Activated CD4-positive, alpha-beta T cell treated with anti-CD3 and anti-CD28 coated beads, Interleukin-2, amount 10 ng/mL, durations not matched to agents 24 days and 14 days (primary cell): ENCODE results near the gene NUMBL. TPM values are rescaled to one million over a fixed set of nuclear protein-coding genes. Genes with fewer than 3 reads are reported as not detected.

Experiments
- DNase-seq: peaks from one replicate; pipeline ENCODE4 v3.0.0; 2022
- H3K27ac Mint-ChIP-seq: one replicate; pipeline ENCODE4 v1.8.0; 2022; ENCODE audit warnings: mild to moderate bottlenecking, mixed read lengths
- H3K27me3 Mint-ChIP-seq: one replicate; pipeline ENCODE4 v1.8.0; 2022; ENCODE audit warnings: mixed read lengths
- H3K36me3 Mint-ChIP-seq: one replicate; pipeline ENCODE4 v1.8.0; 2022; ENCODE audit warnings: low read depth, mild to moderate bottlenecking, mixed read lengths
- H3K4me1 Mint-ChIP-seq: one replicate; pipeline ENCODE4 v1.8.0; 2021; ENCODE audit warnings: mixed read lengths
- H3K4me3 Mint-ChIP-seq: one replicate; pipeline ENCODE4 v1.8.0; 2022; ENCODE audit warnings: mild to moderate bottlenecking, moderate library complexity, mixed read lengths
- H3K9me3 Mint-ChIP-seq: one replicate; pipeline ENCODE4 v1.8.0; 2021; ENCODE audit warnings: mixed read lengths
- intact Hi-C: fragments of 100-400 bp; cut with micrococcal nuclease; formaldehyde crosslinking; loops from one replicate; pipeline ENCODE4 v1.15.1; 2023
- total RNA-seq: library from RNA; stranded (reverse); gene quantifications from 2 replicates; pipeline ENCODE4 v1.2.3, GENCODE V29; 2022

The NUMBL gene
- total RNA-seq, 1 donor from 2014 or later, result 18.9 TPM

GRCh38 chr19:40690693-40691420 lies 406 bp upstream of the NUMBL start:
- H3K9me3 Mint-ChIP-seq, result no peaks in the 10 kb centered on the region
- no peaks in the 10 kb centered on the region for H3K27me3 Mint-ChIP-seq
- DNase-seq, result peak; percentile 95
- intact Hi-C loops, result loop anchor here (1.0 kb wide), 3 partner anchors 24 to 60 kb away; partner anchors contain the start of gene SNRPA
- peak overlapping the region; percentile 91 for H3K4me3 Mint-ChIP-seq
- H3K27ac Mint-ChIP-seq, result peak overlapping the region; percentile 94
- H3K4me1 Mint-ChIP-seq, result peaks cover 4% of the 10 kb centered on the region
- H3K36me3 Mint-ChIP-seq, result peaks cover 11% of the 10 kb centered on the region

- no peaks in the 10 kb centered on the region for H3K27me3 Mint-ChIP-seq
- intact Hi-C loops, result loop anchor here (1.0 kb wide), 1 partner anchor 26 kb away; no protein-coding TSS in a partner anchor
- peaks cover 21% of the 10 kb centered on the region for H3K36me3 Mint-ChIP-seq
- peak overlapping the region; percentile 56 for H3K4me3 Mint-ChIP-seq
- H3K4me1 Mint-ChIP-seq, result peaks cover 4% of the 10 kb centered on the region
- H3K27ac Mint-ChIP-seq, result no peak overlapping the region
- H3K9me3 Mint-ChIP-seq, result no peaks in the 10 kb centered on the region
- DNase-seq, result no peak
Observed at GRCh38 chr19:40689339-40690049, 957 bp downstream of the NUMBL start.

GRCh38 chr19:40688987-40689338 lies 1.5 kb downstream of the NUMBL start:
- no peak for DNase-seq
- Mint-ChIP-seq H3K36me3 (peaks cover 21% of the 10 kb centered on the region), H3K4me3 (no peak overlapping the region), H3K27ac (no peak overlapping the region), H3K4me1 (peaks cover 4% of the 10 kb centered on the region), H3K9me3 (no peaks in the 10 kb centered on the region), H3K27me3 (no peaks in the 10 kb centered on the region)
- intact Hi-C loops, result no loop called here

- Mint-ChIP-seq H3K9me3 (no peaks in the 10 kb centered on the region), H3K27me3 (no peaks in the 10 kb centered on the region), H3K4me3 (no peak overlapping the region), H3K4me1 (peaks cover 4% of the 10 kb centered on the region), H3K27ac (no peak overlapping the region), H3K36me3 (peaks cover 21% of the 10 kb centered on the region)
- intact Hi-C loops, result no loop called here
- no peak for DNase-seq
Observed at GRCh38 chr19:40688309-40688708, 2.1 kb downstream of the NUMBL start.

GRCh38 chr19:40687525-40688016 lies 2.9 kb downstream of the NUMBL start:
- intact Hi-C loops, result no loop called here
- Mint-ChIP-seq H3K9me3 (no peaks in the 10 kb centered on the region), H3K4me3 (no peak overlapping the region), H3K27ac (no peak overlapping the region), H3K4me1 (peaks cover 4% of the 10 kb centered on the region), H3K27me3 (no peaks in the 10 kb centered on the region), H3K36me3 (peaks cover 23% of the 10 kb centered on the region)
- no peak for DNase-seq

- Mint-ChIP-seq H3K27ac (no peak overlapping the region), H3K4me1 (peaks cover 2% of the 10 kb centered on the region), H3K36me3 (peaks cover 20% of the 10 kb centered on the region), H3K27me3 (no peaks in the 10 kb centered on the region), H3K9me3 (no peaks in the 10 kb centered on the region), H3K4me3 (no peak overlapping the region)
- intact Hi-C loops, result no loop called here
- no peak for DNase-seq
Observed at GRCh38 chr19:40686882-40687524, 3.4 kb downstream of the NUMBL start.

GRCh38 chr19:40685563-40685962 lies 4.9 kb downstream of the NUMBL start:
- H3K4me3 Mint-ChIP-seq, result no peak overlapping the region
- H3K9me3 Mint-ChIP-seq, result no peaks in the 10 kb centered on the region
- intact Hi-C loops, result no loop called here
- H3K4me1 Mint-ChIP-seq, result no peaks in the 10 kb centered on the region
- H3K27me3 Mint-ChIP-seq, result no peaks in the 10 kb centered on the region
- peaks cover 26% of the 10 kb centered on the region for H3K36me3 Mint-ChIP-seq
- DNase-seq, result no peak
- H3K27ac Mint-ChIP-seq, result no peak overlapping the region

- Mint-ChIP-seq H3K4me1 (no peaks in the 10 kb centered on the region), H3K9me3 (no peaks in the 10 kb centered on the region), H3K4me3 (no peak overlapping the region), H3K36me3 (peaks cover 26% of the 10 kb centered on the region), H3K27ac (no peak overlapping the region), H3K27me3 (no peaks in the 10 kb centered on the region)
- intact Hi-C loops, result no loop called here
- no peak for DNase-seq
Observed at GRCh38 chr19:40685016-40685526, 5.4 kb downstream of the NUMBL start.

- DNase-seq, result no peak
- no peaks in the 10 kb centered on the region for H3K9me3 Mint-ChIP-seq
- intact Hi-C loops, result no loop called here
- H3K36me3 Mint-ChIP-seq, result peaks cover 29% of the 10 kb centered on the region
- no peaks in the 10 kb centered on the region for H3K27me3 Mint-ChIP-seq
- H3K4me1 Mint-ChIP-seq, result no peaks in the 10 kb centered on the region
- no peak overlapping the region for H3K4me3 Mint-ChIP-seq
- no peak overlapping the region for H3K27ac Mint-ChIP-seq
Observed at GRCh38 chr19:40684280-40684679, 6.2 kb downstream of the NUMBL start.

- H3K4me3 Mint-ChIP-seq, result no peak overlapping the region
Observed at GRCh38 chr19:40683437-40683836, 7.0 kb downstream of the NUMBL start.

GRCh38 chr19:40682431-40682964 lies 8.0 kb downstream of the NUMBL start:
- Mint-ChIP-seq H3K9me3 (no peaks in the 10 kb centered on the region), H3K27me3 (no peaks in the 10 kb centered on the region), H3K36me3 (peaks cover 32% of the 10 kb centered on the region), H3K4me3 (no peak overlapping the region), H3K27ac (no peak overlapping the region), H3K4me1 (no peaks in the 10 kb centered on the region)
- intact Hi-C loops, result no loop called here
- no peak for DNase-seq

More at GRCh38 chr19:40683437-40683836, 7.0 kb downstream of the NUMBL start:
- Mint-ChIP-seq H3K9me3 (no peaks in the 10 kb centered on the region), H3K36me3 (peaks cover 29% of the 10 kb centered on the region), H3K4me1 (no peaks in the 10 kb centered on the region), H3K27ac (no peak overlapping the region), H3K27me3 (no peaks in the 10 kb centered on the region)
- intact Hi-C loops, result no loop called here
- no peak for DNase-seq

- no peak overlapping the region for H3K4me3 Mint-ChIP-seq
- no peak overlapping the region for H3K27ac Mint-ChIP-seq
- DNase-seq, result no peak
- peaks cover 31% of the 10 kb centered on the region for H3K36me3 Mint-ChIP-seq
- H3K27me3 Mint-ChIP-seq, result no peaks in the 10 kb centered on the region
- H3K4me1 Mint-ChIP-seq, result no peaks in the 10 kb centered on the region
- intact Hi-C loops, result no loop called here
- H3K9me3 Mint-ChIP-seq, result no peaks in the 10 kb centered on the region
Observed at GRCh38 chr19:40681039-40681438, 9.4 kb downstream of the NUMBL start.

GRCh38 chr19:40677156-40677555 lies 13.3 kb downstream of the NUMBL start:
- no peak overlapping the region for H3K27ac Mint-ChIP-seq
- no peak for DNase-seq
- intact Hi-C loops, result no loop called here

More at GRCh38 chr19:40677156-40677555, 13.3 kb downstream of the NUMBL start:
- Mint-ChIP-seq H3K4me1 (no peaks in the 10 kb centered on the region), H3K36me3 (peaks cover 17% of the 10 kb centered on the region), H3K9me3 (no peaks in the 10 kb centered on the region), H3K4me3 (no peak overlapping the region), H3K27me3 (no peaks in the 10 kb centered on the region)
